Breast epithelium (tissue), 4 donors: Measurements from ENCODE around the gene POLR3G. TPM values are rescaled to one million over a fixed set of nuclear protein-coding genes. Genes with fewer than 3 reads are reported as not detected.

Source experiments
- DNase-seq, 2 donors: peaks; one replicate each; pipeline ENCODE4 v3.0.0-alpha.2; 2019; ENCODE audit warnings: low spot score in 2 of 2
- H3K27ac ChIP-seq, 2 donors: fragments of 200-600 bp; sonication (generic) in 1 of 2; one replicate each; pipeline ENCODE4 v1.5.1; 2016 to 2019; ENCODE audit warnings: mild to moderate bottlenecking in 1 of 2
- H3K27me3 ChIP-seq, 2 donors: fragments of 200-600 bp; sonication (generic) in 1 of 2; one replicate each; pipeline versions ENCODE4 v1.5.1 to v1.6.0; 2017 to 2019; ENCODE audit warnings: control low read depth in 1 of 2, mild to moderate bottlenecking in 1 of 2
- H3K36me3 ChIP-seq: fragments of 200-600 bp; one replicate; pipeline ENCODE4 v1.5.1; 2019
- H3K4me1 ChIP-seq, 2 donors: fragments of 200-600 bp; sonication (generic); one replicate each; pipeline ENCODE4 v1.5.1; 2016 to 2019; ENCODE audit warnings: control low read depth in 1 of 2
- H3K4me3 ChIP-seq, 3 donors: fragments of 200-600 bp; sonication (generic); 1 replicate in 2 of 3; 2 replicates in 1 of 3; pipeline ENCODE4 v1.5.1; 2016 to 2019; ENCODE audit warnings: mild to moderate bottlenecking in 3 of 3, moderate library complexity in 2 of 3
- H3K9me3 ChIP-seq, 2 donors: fragments of 200-600 bp; sonication (generic) in 1 of 2; one replicate each; pipeline ENCODE4 v1.5.1; 2016 to 2019; ENCODE audit warnings: control low read depth in 1 of 2
- CTCF ChIP-seq, 3 donors: fragments of 450-650 bp; IDR thresholded peaks; one replicate each; pipeline ENCODE4 v1.5.1; 2016 to 2017; ENCODE audit warnings: antibody characterized with exemption in 3 of 3, mild to moderate bottlenecking in 3 of 3, moderate library complexity in 3 of 3
- POLR2A ChIP-seq: fragments of 450-650 bp; IDR thresholded peaks from one replicate; pipeline ENCODE4 v1.6.1; 2016; ENCODE audit warnings: antibody characterized with exemption, mild to moderate bottlenecking, moderate library complexity
- POLR2AphosphoS5 ChIP-seq, 3 donors: sonication (generic); formaldehyde crosslinking; IDR thresholded peaks; one replicate each; pipeline ENCODE4 v1.6.1; 2017; ENCODE audit warnings: antibody characterized with exemption in 3 of 3
- intact Hi-C: fragments of 100-400 bp; cut with DNase I; formaldehyde crosslinking; loops from one replicate; pipeline ENCODE4 v1.15.1; 2023; ENCODE audit warnings: low total_unique reads
- total RNA-seq, 3 donors: library from RNA; depleted of rRNA; stranded (reverse); fragments of >200 nt; gene quantifications; one replicate each; pipeline ENCODE4 v1.1.0, GENCODE V29; 2016

Gene POLR3G
- total RNA-seq, 3 donors from 2014 or later = 2.0 to 4.8 (median 2.4) TPM

- Histone ChIP-seq H3K4me3 (peak overlapping the region; percentile 77 to 94 (median 89)), H3K27ac (peak overlapping the region; percentile 94 to 97), H3K27me3 (no peaks in the 10 kb centered on the region), H3K9me3 (no peaks in the 10 kb centered on the region), H3K36me3 (no peaks in the 10 kb centered on the region), H3K4me1 (no peaks in the 10 kb centered on the region)
- DNase-seq = peak; percentile 57 to 60
- TF ChIP-seq POLR2A = no peak
- peak; percentile 11 to 64 (median 50) for TF ChIP-seq CTCF (IDR thresholded peaks at IDR 0.05)
- intact Hi-C loops = no loop called here
Measured at GRCh38 chr5:90529939-90530677, 55.4 kb downstream of the POLR3G start.

- H3K27me3 ChIP-seq = no peaks in the 10 kb centered on the region
- H3K36me3 ChIP-seq = no peaks in the 10 kb centered on the region
- DNase-seq = no peak
- intact Hi-C loops = no loop called here
- no peaks in the 10 kb centered on the region for H3K9me3 ChIP-seq
- no peak for TF ChIP-seq CTCF (IDR thresholded peaks at IDR 0.05)
- TF ChIP-seq POLR2A = no peak
- TF ChIP-seq POLR2AphosphoS5 (IDR thresholded peaks at IDR 0.05) = no peak
- no peak overlapping the region for H3K27ac ChIP-seq
- peak overlapping the region in 2 of 3 donors; percentile 77 to 94 for H3K4me3 ChIP-seq
- H3K4me1 ChIP-seq = no peaks in the 10 kb centered on the region
Measured at GRCh38 chr5:90530736-90531487, 56.2 kb downstream of the POLR3G start.

- no peak overlapping the region for H3K4me3 ChIP-seq
- H3K9me3 ChIP-seq = no peaks in the 10 kb centered on the region
- TF ChIP-seq POLR2A (no peak), CTCF (IDR thresholded peaks at IDR 0.05) (no peak), POLR2AphosphoS5 (IDR thresholded peaks at IDR 0.05) (no peak)
- no peak for DNase-seq
- intact Hi-C loops = no loop called here
- no peaks in the 10 kb centered on the region for H3K27me3 ChIP-seq
- H3K36me3 ChIP-seq = no peaks in the 10 kb centered on the region
- no peak overlapping the region for H3K27ac ChIP-seq
- H3K4me1 ChIP-seq = no peaks in the 10 kb centered on the region
Measured at GRCh38 chr5:90533794-90534193, 59.1 kb downstream of the POLR3G start.

GRCh38 chr5:90534922-90535321, 60.3 kb downstream of the POLR3G start:
- H3K4me3 ChIP-seq = no peak overlapping the region
- no peak for DNase-seq
- H3K4me1 ChIP-seq = no peaks in the 10 kb centered on the region
- no peaks in the 10 kb centered on the region for H3K36me3 ChIP-seq
- H3K27me3 ChIP-seq = no peaks in the 10 kb centered on the region
- intact Hi-C loops = no loop called here
- H3K27ac ChIP-seq = no peak overlapping the region
- no peak for TF ChIP-seq CTCF (IDR thresholded peaks at IDR 0.05)
- no peak for TF ChIP-seq POLR2A
- TF ChIP-seq POLR2AphosphoS5 (IDR thresholded peaks at IDR 0.05) = no peak
- H3K9me3 ChIP-seq = no peaks in the 10 kb centered on the region
